ENCODE results near the gene FMN2.

Gene FMN2

GRCh38 chr1:240508201-240508600, 416.5 kb downstream of the FMN2 start:
- no peak for TF ChIP-seq CTCF (IDR thresholded peaks at IDR 0.05; ENCODE audit: insufficient read depth, low read length, poor library complexity, severe bottlenecking)
- no peak for TF ChIP-seq EZH2phosphoT487 (conservative IDR thresholded peaks at IDR 0.05; ENCODE audit: low read length)
- H3K4me3 ChIP-seq (ENCODE audit: insufficient read depth, low read length, poor library complexity, severe bottlenecking) = no peak overlapping the region
- no peak overlapping the region for H3K4me2 ChIP-seq (ENCODE audit: low read depth, low read length, poor library complexity, severe bottlenecking)
- no peaks in the 10 kb centered on the region for H3K9me3 ChIP-seq (ENCODE audit: insufficient read depth, low read length)
- no peaks in the 10 kb centered on the region for H3K27me3 ChIP-seq (ENCODE audit: low read length)
- no peaks in the 10 kb centered on the region for H3K9me2 ChIP-seq (replicated peaks; ENCODE audit: insufficient read depth, low read length)
- no peak overlapping the region for H3K27ac ChIP-seq (ENCODE audit: low read depth, low read length)
- H3K36me3 ChIP-seq (ENCODE audit: low read length) = no peaks in the 10 kb centered on the region
- no peaks in the 10 kb centered on the region for H4K20me1 ChIP-seq (ENCODE audit: low read depth, low read length)
- H3F3A ChIP-seq (ENCODE audit: insufficient read depth) = no peaks in the 10 kb centered on the region
- no peak overlapping the region for H3K9ac ChIP-seq (ENCODE audit: low read length)
- H2AFZ ChIP-seq (ENCODE audit: low read depth, low read length, severe bottlenecking) = no peak overlapping the region
- H3K79me2 ChIP-seq (ENCODE audit: insufficient read depth, low read length) = no peaks in the 10 kb centered on the region

- TF ChIP-seq EZH2phosphoT487 (conservative IDR thresholded peaks at IDR 0.05; ENCODE audit: low read length) (no peak), CTCF (IDR thresholded peaks at IDR 0.05; ENCODE audit: insufficient read depth, low read length, poor library complexity, severe bottlenecking) (no peak)
- Histone ChIP-seq H3K4me3 (ENCODE audit: insufficient read depth, low read length, poor library complexity, severe bottlenecking) (no peak overlapping the region), H3K36me3 (ENCODE audit: low read length) (no peaks in the 10 kb centered on the region), H3F3A (ENCODE audit: insufficient read depth) (no peaks in the 10 kb centered on the region), H3K4me2 (ENCODE audit: low read depth, low read length, poor library complexity, severe bottlenecking) (no peak overlapping the region), H3K9ac (ENCODE audit: low read length) (no peak overlapping the region), H3K27me3 (ENCODE audit: low read length) (no peaks in the 10 kb centered on the region), H3K9me2 (replicated peaks; ENCODE audit: insufficient read depth, low read length) (no peaks in the 10 kb centered on the region), H2AFZ (ENCODE audit: low read depth, low read length, severe bottlenecking) (no peak overlapping the region), H3K79me2 (ENCODE audit: insufficient read depth, low read length) (no peaks in the 10 kb centered on the region), H3K9me3 (ENCODE audit: insufficient read depth, low read length) (no peaks in the 10 kb centered on the region), H3K27ac (ENCODE audit: low read depth, low read length) (no peak overlapping the region), H4K20me1 (ENCODE audit: low read depth, low read length) (no peaks in the 10 kb centered on the region)
Measured at GRCh38 chr1:240508950-240509349, 417.3 kb downstream of the FMN2 start.

GRCh38 chr1:240511789-240512188, 420.1 kb downstream of the FMN2 start:
- H3K36me3 ChIP-seq (ENCODE audit: low read length) = no peaks in the 10 kb centered on the region
- no peaks in the 10 kb centered on the region for H4K20me1 ChIP-seq (ENCODE audit: low read depth, low read length)
- H3K4me3 ChIP-seq (ENCODE audit: insufficient read depth, low read length, poor library complexity, severe bottlenecking) = no peak overlapping the region
- no peaks in the 10 kb centered on the region for H3F3A ChIP-seq (ENCODE audit: insufficient read depth)
- H3K9ac ChIP-seq (ENCODE audit: low read length) = no peak overlapping the region
- no peak overlapping the region for H3K27ac ChIP-seq (ENCODE audit: low read depth, low read length)
- H3K9me3 ChIP-seq (ENCODE audit: insufficient read depth, low read length) = no peaks in the 10 kb centered on the region
- no peak overlapping the region for H2AFZ ChIP-seq (ENCODE audit: low read depth, low read length, severe bottlenecking)
- no peaks in the 10 kb centered on the region for H3K27me3 ChIP-seq (ENCODE audit: low read length)
- TF ChIP-seq EZH2phosphoT487 (conservative IDR thresholded peaks at IDR 0.05; ENCODE audit: low read length) = no peak
- no peak for TF ChIP-seq CTCF (IDR thresholded peaks at IDR 0.05; ENCODE audit: insufficient read depth, low read length, poor library complexity, severe bottlenecking)
- no peaks in the 10 kb centered on the region for H3K79me2 ChIP-seq (ENCODE audit: insufficient read depth, low read length)
- no peak overlapping the region for H3K4me2 ChIP-seq (ENCODE audit: low read depth, low read length, poor library complexity, severe bottlenecking)
- no peaks in the 10 kb centered on the region for H3K9me2 ChIP-seq (replicated peaks; ENCODE audit: insufficient read depth, low read length)

Measured in SU-DHL-6 (cell line).